ENCODE measurements around the gene SLC12A3. TPM values are rescaled to one million over a fixed set of nuclear protein-coding genes. Genes with fewer than 3 reads are reported as not detected.

Gene SLC12A3
- polyA plus RNA-seq, 2 of the 4 experiments (the other 2 are of a cell fraction) = 0.08 to 0.09 TPM

DNA sequence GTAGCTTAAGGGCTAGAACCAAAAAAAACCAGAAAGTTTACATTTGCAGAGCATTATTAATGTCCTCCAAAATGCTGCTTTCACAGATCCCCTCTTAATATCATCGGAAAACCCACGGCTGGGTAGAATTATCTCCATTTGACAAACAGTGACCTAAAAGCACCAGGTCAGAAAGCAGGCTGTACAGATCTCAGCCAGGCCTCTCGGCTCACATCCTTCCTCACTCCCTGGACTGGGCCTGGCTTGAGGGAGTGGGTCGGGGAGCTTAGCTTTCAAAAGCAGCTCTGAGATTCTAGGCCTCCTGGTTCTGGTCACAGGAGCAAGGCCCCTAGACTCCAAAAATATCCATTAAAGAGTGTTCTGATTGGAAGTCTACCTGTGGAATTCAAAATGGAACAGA, 9.1 kb upstream of the SLC12A3 start:
- 94% methylated on average over 4 of the region's 4 CpGs for WGBS (ENCODE audit: missing lambda C conversion rate)
- POLR2A ChIA-PET = no interaction called here
- peaks cover 29% of the 10 kb centered on the region for H3K4me1 ChIP-seq

DNA sequence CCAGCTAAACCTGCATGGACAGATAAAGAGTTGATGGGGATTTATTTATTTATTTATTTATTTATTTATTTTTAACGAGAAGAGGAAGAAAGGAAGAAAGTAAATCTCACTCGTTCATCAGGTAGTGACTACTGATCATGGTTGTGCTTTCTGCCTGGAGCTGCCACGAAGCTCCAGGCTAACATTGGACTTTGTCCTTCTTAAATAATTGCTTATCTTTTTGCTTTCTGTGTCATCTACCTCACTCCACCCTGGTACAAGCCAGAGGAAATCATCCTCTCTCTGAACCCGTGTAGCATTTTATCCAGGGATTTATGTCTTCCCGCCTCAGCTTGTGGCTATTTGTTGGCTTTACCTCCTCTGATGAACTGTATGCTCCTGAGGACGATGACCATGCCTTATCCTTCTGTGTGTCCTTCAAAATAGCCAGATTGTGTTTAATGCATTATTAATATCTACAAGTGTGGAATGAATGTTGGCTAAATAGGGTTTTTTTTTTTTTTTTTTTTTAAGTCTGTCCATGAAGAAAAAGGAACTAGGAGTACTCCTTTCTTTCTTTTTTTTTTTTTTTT, 8.0 kb upstream of the SLC12A3 start:
- H3K9me3 ChIP-seq = no peaks in the 10 kb centered on the region
- H3K4me2 ChIP-seq = peak overlapping the region; percentile 40; the same call in 2 of the 3 replicates
- WGBS (ENCODE audit: missing lambda C conversion rate) = 28% methylated on average over 6 of the region's 6 CpGs
- peak overlapping the region in 1 of 2 experiments; percentile 19; a peak in 2 of 6 replicates for H3K27ac ChIP-seq
- H3K4me3 ChIP-seq = no peak overlapping the region
- FAIRE-seq (no peak), DNase-seq (ENCODE audit: low read depth in 1 of 2, low spot score in 1 of 2) (no peak), ATAC-seq (no peak)
- TF ChIP-seq MYC (IDR thresholded peaks at IDR 0.05; ENCODE audit: borderline replicate concordance, low read length) (no peak), CHD4 (IDR thresholded peaks at IDR 0.05; ENCODE audit: borderline replicate concordance) (no peak), TFCP2L1 (CRISPR knock-in tag; IDR thresholded peaks at IDR 0.05) (no peak), HOXB5 (CRISPR knock-in tag; IDR thresholded peaks at IDR 0.05) (no peak), CBX8 (IDR thresholded peaks at IDR 0.05) (no peak), MAZ (IDR thresholded peaks at IDR 0.05; ENCODE audit: borderline replicate concordance, low read depth, low read length) (no peak)
- ChIA-PET POLR2A (no interaction called here), CTCF (interaction anchor here (0.9 to 12.8 kb wide), 3 partner anchors 9 to 65 kb away, joined by 3 to 151 read pairs (median 146); partner anchors contain the start of gene SLC12A3)
- H3K4me1 ChIP-seq = peaks cover 30% of the 10 kb centered on the region

More for the DNA sequence above, 9.1 kb upstream of the SLC12A3 start:
- CTCF ChIA-PET = interaction anchor here (1.0 to 12.8 kb wide), 5 partner anchors 10 to 229 kb away, joined by 3 to 151 read pairs (median 4); partner anchors contain the start of gene SLC12A3
- ATAC-seq = no peak
- no peak overlapping the region for H3K4me3 ChIP-seq
- TF ChIP-seq PHF8 (IDR thresholded peaks at IDR 0.05; ENCODE audit: borderline replicate concordance, low read depth) (no peak), HES2 (IDR thresholded peaks at IDR 0.05) (no peak), HOXB13 (CRISPR knock-in tag; IDR thresholded peaks at IDR 0.05; ENCODE audit: low read depth) (no peak), ELK1 (IDR thresholded peaks at IDR 0.05; ENCODE audit: low read depth, low read length) (no peak), ATOH8 (CRISPR knock-in tag; IDR thresholded peaks at IDR 0.05; ENCODE audit: low read depth) (no peak), MAZ (IDR thresholded peaks at IDR 0.05; ENCODE audit: borderline replicate concordance, low read depth, low read length) (no peak), NPAS2 (CRISPR knock-in tag; IDR thresholded peaks at IDR 0.05; ENCODE audit: borderline replicate concordance) (no peak), EHF (CRISPR knock-in tag; IDR thresholded peaks at IDR 0.05) (no peak)
- TF ChIP-seq, protein P1, sequence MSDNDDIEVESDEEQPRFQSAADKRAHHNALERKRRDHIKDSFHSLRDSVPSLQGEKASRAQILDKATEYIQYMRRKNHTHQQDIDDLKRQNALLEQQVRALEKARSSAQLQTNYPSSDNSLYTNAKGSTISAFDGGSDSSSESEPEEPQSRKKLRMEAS (IDR thresholded peaks at IDR 0.05) = no peak
- TF ChIP-seq, protein P2, sequence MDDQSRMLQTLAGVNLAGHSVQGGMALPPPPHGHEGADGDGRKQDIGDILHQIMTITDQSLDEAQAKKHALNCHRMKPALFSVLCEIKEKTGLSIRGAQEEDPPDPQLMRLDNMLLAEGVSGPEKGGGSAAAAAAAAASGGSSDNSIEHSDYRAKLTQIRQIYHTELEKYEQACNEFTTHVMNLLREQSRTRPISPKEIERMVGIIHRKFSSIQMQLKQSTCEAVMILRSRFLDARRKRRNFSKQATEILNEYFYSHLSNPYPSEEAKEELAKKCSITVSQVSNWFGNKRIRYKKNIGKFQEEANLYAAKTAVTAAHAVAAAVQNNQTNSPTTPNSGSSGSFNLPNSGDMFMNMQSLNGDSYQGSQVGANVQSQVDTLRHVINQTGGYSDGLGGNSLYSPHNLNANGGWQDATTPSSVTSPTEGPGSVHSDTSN (IDR thresholded peaks at IDR 0.05) = no peak
- H3K4me2 ChIP-seq = no peak overlapping the region
- no peaks in the 10 kb centered on the region for H3K9me3 ChIP-seq
- DNase-seq (ENCODE audit: low read depth in 1 of 2, low spot score in 1 of 2) = no peak
- FAIRE-seq = no peak
- H3K27ac ChIP-seq = peak overlapping the region in 1 of 2 experiments; percentile 19; a peak in 2 of 6 replicates

DNA sequence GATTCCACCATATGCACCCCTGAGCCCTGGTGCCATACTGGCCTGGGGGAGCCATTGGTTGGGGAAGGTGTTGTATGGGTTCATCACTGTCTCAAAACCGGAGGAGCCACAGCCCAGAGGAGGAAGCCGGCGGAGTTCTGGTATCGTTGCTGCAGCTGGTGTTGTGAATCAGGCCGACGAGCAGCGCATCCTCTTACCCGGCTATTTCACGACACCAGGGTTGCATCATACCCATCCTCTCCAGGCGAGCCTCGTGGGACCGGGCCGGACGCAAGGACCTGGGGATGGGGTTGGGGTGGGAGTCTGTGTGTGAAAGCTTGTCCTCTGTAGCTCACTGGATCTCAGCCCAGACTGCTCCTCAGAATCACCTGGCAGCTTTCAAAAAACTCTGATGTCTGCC, 6.6 kb upstream of the SLC12A3 start:
- ChIA-PET CTCF (interaction anchor here (1.3 to 12.8 kb wide), 5 partner anchors 8 to 64 kb away, joined by 4 to 146 read pairs (median 4); partner anchors contain the start of gene SLC12A3), POLR2A (no interaction called here)
- Histone ChIP-seq H3K4me3 (no peak overlapping the region), H3K9me3 (no peaks in the 10 kb centered on the region), H3K27ac (peak overlapping the region in 1 of 2 experiments; percentile 24; a peak in 1 of 6 replicates), H3K4me1 (peaks cover 27% of the 10 kb centered on the region), H3K4me2 (no peak overlapping the region)
- no peak for ATAC-seq
- TF ChIP-seq CBX2 (IDR thresholded peaks at IDR 0.05; ENCODE audit: borderline replicate concordance, low read depth) = no peak
- TF ChIP-seq CTCF (IDR thresholded peaks at IDR 0.05) = no peak
- TF ChIP-seq MAFK (IDR thresholded peaks at IDR 0.05; ENCODE audit: partially characterized antibody) = no peak
- no peak for DNase-seq (ENCODE audit: low read depth in 1 of 2, low spot score in 1 of 2)
- WGBS (ENCODE audit: missing lambda C conversion rate) = 93% methylated on average over 10 of the region's 14 CpGs
- FAIRE-seq = no peak

Data from A549 (cell line).